Duodenal mucosa (tissue), 2 donors: ENCODE data around the gene CILP2.

Source experiments
- H3K27ac ChIP-seq: one replicate; pipeline ENCODE4 v1.7.0; 2013; ENCODE audit warnings: low read depth, low read length
- H3K27me3 ChIP-seq, 2 donors: one replicate each; pipeline ENCODE4 v1.7.0; 2013; ENCODE audit warnings: low read length in 2 of 2, control low read depth in 1 of 2; ENCODE audit not compliant: insufficient read depth in 2 of 2, control insufficient read depth in 1 of 2
- H3K36me3 ChIP-seq, 2 donors: one replicate each; pipeline ENCODE4 v1.7.0; 2013; ENCODE audit warnings: low read length in 2 of 2, control low read depth in 1 of 2; ENCODE audit not compliant: insufficient read depth in 2 of 2, control insufficient read depth in 1 of 2
- H3K4me1 ChIP-seq, 2 donors: one replicate each; pipeline ENCODE4 v1.7.0; 2013; ENCODE audit warnings: low read length in 2 of 2, control low read depth in 1 of 2; ENCODE audit not compliant: insufficient read depth in 2 of 2, control insufficient read depth in 1 of 2
- H3K4me3 ChIP-seq, 2 donors: one replicate each; pipeline ENCODE4 v1.7.0; 2013; ENCODE audit warnings: low read length in 2 of 2, low read depth in 1 of 2
- H3K9ac ChIP-seq, 2 donors: one replicate each; pipeline ENCODE4 v1.7.0; 2013; ENCODE audit warnings: low read length in 2 of 2, low read depth in 1 of 2
- H3K9me3 ChIP-seq, 2 donors: one replicate each; pipeline ENCODE4 v1.7.0; 2013; ENCODE audit warnings: low read length in 2 of 2, control low read depth in 1 of 2; ENCODE audit not compliant: control insufficient read depth in 1 of 2

Gene CILP2

DNA sequence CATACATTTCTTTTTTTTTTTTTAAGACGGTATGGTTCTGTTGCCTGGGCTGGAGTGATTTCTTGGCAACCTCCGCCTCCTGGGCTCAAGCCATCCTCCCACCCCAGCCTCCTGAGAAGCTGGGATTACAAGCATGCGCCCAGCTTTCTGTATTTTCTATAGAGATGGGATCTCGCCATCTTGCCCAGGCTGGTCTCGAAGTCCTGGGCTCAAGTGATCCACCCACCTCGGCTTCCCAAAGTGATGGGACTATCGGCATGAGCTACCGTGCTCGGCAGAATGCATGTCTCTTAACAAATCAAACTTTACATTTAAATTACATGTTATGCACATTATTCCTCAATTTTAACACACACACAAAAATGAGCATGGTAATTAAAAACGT, 20.8 kb upstream of the CILP2 start:
- Histone ChIP-seq H3K4me3 (peak overlapping the region; percentile 95 to 96), H3K27ac (no peak overlapping the region), H3K4me1 (peaks cover 12% of the 10 kb centered on the region in 2 donors)

GRCh38 chr19:19520989-19521388, 17.1 kb upstream of the CILP2 start:
- Histone ChIP-seq H3K9ac (no peak overlapping the region), H3K27ac (no peak overlapping the region), H3K27me3 (no peaks in the 10 kb centered on the region), H3K36me3 (peaks cover 11 to 25% of the 10 kb centered on the region in 2 donors), H3K4me1 (peaks cover 4 to 7% of the 10 kb centered on the region in 2 donors), H3K4me3 (no peak overlapping the region), H3K9me3 (no peaks in the 10 kb centered on the region)

More for the DNA sequence above, 20.8 kb upstream of the CILP2 start:
- H3K36me3 ChIP-seq = peaks cover 11 to 13% of the 10 kb centered on the region in 2 donors
- H3K27me3 ChIP-seq = no peaks in the 10 kb centered on the region
- peak overlapping the region in 1 of 2 donors; percentile 4 for H3K9ac ChIP-seq
- H3K9me3 ChIP-seq = no peaks in the 10 kb centered on the region

DNA sequence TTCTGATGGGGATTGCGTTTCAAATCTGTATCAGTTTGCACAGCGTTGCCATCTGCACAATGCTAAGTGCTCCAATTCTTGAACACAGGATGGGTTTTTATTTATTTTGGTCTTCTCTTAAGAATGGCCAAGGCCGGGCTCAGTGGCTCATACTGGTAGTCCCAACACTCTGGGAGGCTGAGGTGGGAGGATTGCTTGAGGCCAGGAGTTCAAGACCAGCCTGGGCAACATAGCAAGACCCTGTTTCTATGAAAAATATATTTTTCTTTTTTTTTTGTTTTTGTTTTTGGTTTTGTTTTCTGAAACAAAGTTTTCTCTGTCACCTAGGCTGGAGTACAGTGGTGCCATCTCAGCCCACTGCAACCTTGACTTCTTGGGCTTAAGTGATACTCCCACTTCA, 14.9 kb upstream of the CILP2 start:
- H3K27ac ChIP-seq = no peak overlapping the region
- H3K27me3 ChIP-seq = no peaks in the 10 kb centered on the region
- no peak overlapping the region for H3K9ac ChIP-seq
- H3K9me3 ChIP-seq = no peaks in the 10 kb centered on the region
- no peaks in the 10 kb centered on the region for H3K4me1 ChIP-seq
- peaks cover 20 to 40% of the 10 kb centered on the region in 2 donors for H3K36me3 ChIP-seq
- H3K4me3 ChIP-seq = no peak overlapping the region

- H3K27me3 ChIP-seq = no peaks in the 10 kb centered on the region
- H3K36me3 ChIP-seq = peaks cover 19 to 44% of the 10 kb centered on the region in 2 donors
These were observed 14.0 kb upstream of the CILP2 start for GRCh38 chr19:19524053-19524452.

GRCh38 chr19:19525611-19526380, 12.3 kb upstream of the CILP2 start:
- Histone ChIP-seq H3K9me3 (no peaks in the 10 kb centered on the region), H3K9ac (no peak overlapping the region), H3K36me3 (peaks cover 12 to 38% of the 10 kb centered on the region in 2 donors), H3K27me3 (no peaks in the 10 kb centered on the region), H3K4me3 (no peak overlapping the region), H3K27ac (no peak overlapping the region), H3K4me1 (no peaks in the 10 kb centered on the region)

More at GRCh38 chr19:19524053-19524452, 14.0 kb upstream of the CILP2 start:
- Histone ChIP-seq H3K9me3 (no peaks in the 10 kb centered on the region), H3K4me1 (no peaks in the 10 kb centered on the region), H3K9ac (no peak overlapping the region), H3K4me3 (no peak overlapping the region), H3K27ac (no peak overlapping the region)

DNA sequence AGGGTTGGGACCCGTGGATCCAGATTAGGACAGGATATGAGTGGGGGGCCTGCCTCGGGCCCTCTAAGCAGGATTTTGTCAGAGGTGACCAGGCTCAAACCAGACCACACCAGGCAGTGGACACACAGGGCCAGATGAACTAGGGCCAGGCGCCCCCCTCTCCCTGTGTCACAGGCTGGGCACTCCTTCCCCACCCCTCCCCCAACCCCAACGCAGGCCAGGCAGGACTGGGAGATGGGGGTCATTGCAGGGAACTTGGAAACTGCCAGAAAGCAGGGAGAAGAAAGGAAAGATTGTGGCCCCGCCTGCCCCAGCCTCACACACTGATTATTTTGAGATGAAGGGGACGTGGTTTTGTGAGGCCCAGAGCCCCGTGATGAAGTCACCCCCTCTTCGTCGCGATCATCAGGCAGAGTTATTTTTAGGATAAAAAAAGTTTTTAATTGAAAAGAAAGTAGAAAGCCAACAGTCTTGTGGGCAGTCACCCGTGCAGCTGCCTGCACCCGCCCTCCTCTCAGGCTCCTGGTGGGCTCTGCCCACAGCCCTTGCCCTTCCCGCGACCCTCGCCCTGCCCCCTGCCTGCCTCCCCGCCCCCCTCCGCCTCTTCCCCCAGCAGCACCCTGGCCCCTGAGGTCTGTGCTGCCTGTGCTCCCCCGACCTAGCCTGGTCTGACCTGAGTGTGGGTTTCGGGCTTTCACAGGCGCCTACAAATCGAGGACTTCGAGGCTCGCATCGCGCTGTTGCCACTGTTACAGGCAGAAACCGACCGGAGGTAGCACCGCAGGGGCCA, 11.3 kb upstream of the CILP2 start:
- H3K9me3 ChIP-seq = no peaks in the 10 kb centered on the region
- H3K9ac ChIP-seq = no peak overlapping the region
- H3K27me3 ChIP-seq = no peaks in the 10 kb centered on the region
- no peak overlapping the region for H3K27ac ChIP-seq
- H3K4me1 ChIP-seq = no peaks in the 10 kb centered on the region
- H3K36me3 ChIP-seq = peaks cover 9 to 37% of the 10 kb centered on the region in 2 donors
- no peak overlapping the region for H3K4me3 ChIP-seq

- Histone ChIP-seq H3K9me3 (no peaks in the 10 kb centered on the region), H3K4me1 (no peaks in the 10 kb centered on the region), H3K9ac (no peak overlapping the region), H3K27ac (no peak overlapping the region), H3K36me3 (peaks cover 9 to 37% of the 10 kb centered on the region in 2 donors), H3K4me3 (no peak overlapping the region), H3K27me3 (no peaks in the 10 kb centered on the region)
These were observed 10.8 kb upstream of the CILP2 start for GRCh38 chr19:19527371-19527656.

GRCh38 chr19:19527674-19528625, 10.1 kb upstream of the CILP2 start:
- Histone ChIP-seq H3K9ac (no peak overlapping the region), H3K27ac (no peak overlapping the region), H3K9me3 (no peaks in the 10 kb centered on the region), H3K27me3 (no peaks in the 10 kb centered on the region), H3K4me1 (no peaks in the 10 kb centered on the region), H3K36me3 (peaks cover 9 to 37% of the 10 kb centered on the region in 2 donors), H3K4me3 (no peak overlapping the region)

DNA sequence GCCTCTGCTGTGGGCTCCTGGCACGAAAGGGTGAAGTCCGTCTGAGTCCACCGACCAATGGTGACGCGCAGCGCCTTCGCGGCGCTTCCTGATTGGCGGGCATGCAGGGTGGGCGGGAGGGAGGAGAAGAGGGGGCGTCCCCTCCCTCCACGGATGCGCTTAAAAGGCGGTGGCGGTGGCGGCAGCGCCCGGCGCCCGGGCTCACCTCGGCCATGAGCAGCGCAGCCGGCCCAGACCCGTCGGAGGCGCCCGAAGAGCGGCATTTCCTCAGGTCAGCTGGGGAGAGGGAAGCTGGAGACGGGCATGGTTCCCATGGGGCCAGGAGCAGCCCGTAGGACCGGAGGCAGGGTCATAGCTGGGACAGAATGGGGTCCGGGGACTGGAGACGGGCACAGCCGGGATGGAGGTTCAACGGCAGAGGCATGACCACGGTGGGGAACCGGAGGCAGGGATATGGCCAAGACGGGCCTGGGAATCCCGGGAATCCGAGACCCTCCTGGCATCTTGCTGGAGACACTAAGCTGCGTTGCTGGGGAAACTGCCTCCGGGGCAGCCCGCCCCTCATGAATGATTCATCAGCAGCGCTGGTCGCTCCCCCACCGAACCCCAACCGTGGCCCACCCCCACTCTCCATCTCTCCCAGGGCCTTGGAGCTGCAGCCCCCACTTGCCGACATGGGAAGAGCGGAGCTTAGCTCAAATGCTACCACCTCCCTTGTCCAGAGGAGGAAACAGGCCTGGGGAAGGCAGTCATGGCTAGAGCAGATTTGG, 9.2 kb upstream of the CILP2 start, which contains the start of gene YJEFN3:
Gene YJEFN3, plus strand, starts transcription at position 191 of the 770 bp plus-strand sequence. Its CDS starts 22 bp downstream, at position 213.
- Histone ChIP-seq H3K9me3 (no peaks in the 10 kb centered on the region), H3K36me3 (peaks cover 9 to 36% of the 10 kb centered on the region in 2 donors), H3K27ac (no peak within 1 kb of the TSS), H3K27me3 (no peaks in the 10 kb centered on the region), H3K4me3 (no peak within 1 kb of the TSS), H3K4me1 (no peaks in the 10 kb centered on the region), H3K9ac (no peak within 1 kb of the TSS)
